SW480 (cell line): ENCODE results near the gene TMPRSS2.
A peak's percentile ranks its signal among the peaks of the same experiment; 100 is the strongest.
"Not testable (repeated sequence)": the region's sequence is repeated elsewhere in the genome, so short reads cannot be mapped to it uniquely, and the experiment has no call there.

ENCODE experiments used
- DNase-seq: peaks from one replicate; pipeline ENCODE4 v3.0.0-alpha.2; 2016; ENCODE audit warnings: low spot score

Gene TMPRSS2

GRCh38 chr21:41425954-41426675 lies 81.8 kb downstream of the TMPRSS2 start, which contains the start of gene MX1:
MX1 (plus strand) TSS chr21:41426239; CDS start chr21:41432071, 5,832 bp downstream.
- DNase-seq: peak; percentile 55

GRCh38 chr21:41425588-41425953 lies 82.4 kb downstream of the TMPRSS2 start:
- DNase-seq: no peak

- DNase-seq: not testable (repeated sequence)
Observed at GRCh38 chr21:41423305-41423636, 84.7 kb downstream of the TMPRSS2 start.

GRCh38 chr21:41422546-41423304 lies 85.2 kb downstream of the TMPRSS2 start:
- DNase-seq: no peak

GRCh38 chr21:41420998-41421397 lies 87.0 kb downstream of the TMPRSS2 start:
- DNase-seq: not testable (repeated sequence)

- DNase-seq: peak; percentile 85
Observed at GRCh38 chr21:41419921-41420862, 87.8 kb downstream of the TMPRSS2 start.

- DNase-seq: no peak
Observed at GRCh38 chr21:41418956-41419680, 88.8 kb downstream of the TMPRSS2 start.

- DNase-seq: no peak
Observed at GRCh38 chr21:41418393-41418792, 89.6 kb downstream of the TMPRSS2 start.

GRCh38 chr21:41417505-41417904 lies 90.5 kb downstream of the TMPRSS2 start:
- DNase-seq: not testable (repeated sequence)
